KMS-11 (cell line): ENCODE data around the gene OSM.

ENCODE experiments used
- H2AFZ ChIP-seq: fragments of 200-600 bp; sonication (generic); 2 replicates; pipeline ENCODE4 v1.6.1; 2016; ENCODE audit warnings: antibody characterized with exemption, mixed run types, low read depth
- H3K27ac ChIP-seq: fragments of 200-600 bp; sonication (generic); 2 replicates; pipeline ENCODE4 v1.6.1; 2016; ENCODE audit warnings: mild to moderate bottlenecking, mixed run types
- H3K27me3 ChIP-seq: fragments of 200-600 bp; sonication (generic); 2 replicates; pipeline ENCODE4 v1.6.1; 2017; ENCODE audit warnings: mild to moderate bottlenecking, low read depth, mixed run types, moderate library complexity; ENCODE audit not compliant: insufficient read depth
- H3K36me3 ChIP-seq: fragments of 200-600 bp; sonication (generic); 2 replicates; pipeline ENCODE4 v1.6.1; 2017; ENCODE audit warnings: mild to moderate bottlenecking, mixed run types; ENCODE audit not compliant: insufficient read depth
- H3K4me1 ChIP-seq: fragments of 200-600 bp; sonication (generic); 2 replicates; pipeline ENCODE4 v1.6.1; 2016; ENCODE audit warnings: mild to moderate bottlenecking, low read depth, mixed run types; ENCODE audit not compliant: poor library complexity, severe bottlenecking
- H3K4me2 ChIP-seq: fragments of 200-600 bp; sonication (generic); 2 replicates; pipeline ENCODE4 v1.7.0; 2016; ENCODE audit warnings: mild to moderate bottlenecking, mixed run types
- H3K4me3 ChIP-seq: fragments of 200-600 bp; sonication (generic); IDR thresholded peaks from 2 replicates; pipeline ENCODE4 v1.6.1; 2017; ENCODE audit warnings: low read depth, low read length, mixed read lengths; ENCODE audit not compliant: insufficient read depth
- H3K79me2 ChIP-seq: fragments of 200-600 bp; sonication (generic); 2 replicates; pipeline ENCODE4 v1.6.1; 2016; ENCODE audit warnings: low read depth, mixed run types; ENCODE audit not compliant: insufficient read depth
- H3K9ac ChIP-seq: fragments of 200-600 bp; sonication (generic); 2 replicates; pipeline ENCODE4 v1.6.1; 2016; ENCODE audit warnings: mild to moderate bottlenecking, mixed run types
- H4K20me1 ChIP-seq: fragments of 200-600 bp; sonication (generic); 2 replicates; pipeline ENCODE4 v1.6.1; 2016; ENCODE audit warnings: mild to moderate bottlenecking, mixed run types; ENCODE audit not compliant: insufficient read depth
- TF ChIP-seq, protein P1 (sequence below): fragments of 200-600 bp; sonication (generic); conservative IDR thresholded peaks from 2 replicates; pipeline ENCODE4 v1.6.1; 2017; ENCODE audit warnings: low read depth, mild to moderate bottlenecking, antibody characterized with exemption, low read length, moderate library complexity, mixed read lengths

Gene OSM

DNA sequence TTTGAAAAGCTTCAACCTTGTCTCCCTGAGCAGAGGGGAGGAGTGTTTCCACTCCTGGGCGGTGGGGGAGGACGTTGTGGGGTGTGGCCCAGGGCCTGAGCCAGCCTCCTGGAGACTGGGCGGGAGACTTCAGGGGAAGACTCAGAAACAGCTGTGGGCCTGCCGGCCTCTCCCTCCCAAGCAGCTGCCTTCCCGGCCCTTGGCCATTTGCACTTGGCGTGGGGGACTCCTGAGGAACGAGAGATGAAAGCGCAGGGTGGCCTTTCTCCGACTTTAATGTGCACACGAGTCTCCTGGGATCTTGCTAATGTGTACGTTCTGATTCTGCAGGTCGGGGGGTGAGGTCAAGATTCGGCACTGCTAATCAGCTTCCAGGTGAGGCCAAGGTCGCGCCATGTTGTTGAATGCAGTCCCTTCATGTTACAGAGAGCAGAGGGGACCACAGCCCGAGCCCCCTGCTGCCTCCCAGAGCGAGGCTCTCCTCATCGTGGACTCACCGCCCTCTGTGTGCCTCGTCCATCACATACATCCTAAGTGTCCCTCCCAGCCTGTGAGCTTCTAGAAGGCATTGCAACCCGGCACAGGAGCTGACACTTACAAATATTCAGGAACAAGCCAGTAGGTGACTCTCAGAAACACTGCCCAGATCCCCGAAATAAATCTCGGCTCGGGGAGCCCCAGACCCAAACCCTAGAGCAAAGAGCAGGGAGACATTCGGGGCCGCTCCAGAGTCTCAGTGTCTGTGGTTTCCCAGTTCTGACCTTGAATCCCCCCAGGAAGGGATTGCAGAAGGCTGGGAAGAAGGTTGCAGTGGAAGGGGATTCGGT, 27.8 kb downstream of the OSM start:
- no peak overlapping the region for H3K27ac ChIP-seq
- H3K4me2 ChIP-seq: no peak overlapping the region
- H2AFZ ChIP-seq: no peak overlapping the region
- H3K79me2 ChIP-seq: no peaks in the 10 kb centered on the region
- H3K36me3 ChIP-seq: no peaks in the 10 kb centered on the region
- peaks cover 14% of the 10 kb centered on the region; the same call in 1 of the 2 replicates for H3K27me3 ChIP-seq
- H3K4me3 ChIP-seq: no peak overlapping the region
- no peaks in the 10 kb centered on the region for H3K4me1 ChIP-seq
- TF ChIP-seq, protein P1, sequence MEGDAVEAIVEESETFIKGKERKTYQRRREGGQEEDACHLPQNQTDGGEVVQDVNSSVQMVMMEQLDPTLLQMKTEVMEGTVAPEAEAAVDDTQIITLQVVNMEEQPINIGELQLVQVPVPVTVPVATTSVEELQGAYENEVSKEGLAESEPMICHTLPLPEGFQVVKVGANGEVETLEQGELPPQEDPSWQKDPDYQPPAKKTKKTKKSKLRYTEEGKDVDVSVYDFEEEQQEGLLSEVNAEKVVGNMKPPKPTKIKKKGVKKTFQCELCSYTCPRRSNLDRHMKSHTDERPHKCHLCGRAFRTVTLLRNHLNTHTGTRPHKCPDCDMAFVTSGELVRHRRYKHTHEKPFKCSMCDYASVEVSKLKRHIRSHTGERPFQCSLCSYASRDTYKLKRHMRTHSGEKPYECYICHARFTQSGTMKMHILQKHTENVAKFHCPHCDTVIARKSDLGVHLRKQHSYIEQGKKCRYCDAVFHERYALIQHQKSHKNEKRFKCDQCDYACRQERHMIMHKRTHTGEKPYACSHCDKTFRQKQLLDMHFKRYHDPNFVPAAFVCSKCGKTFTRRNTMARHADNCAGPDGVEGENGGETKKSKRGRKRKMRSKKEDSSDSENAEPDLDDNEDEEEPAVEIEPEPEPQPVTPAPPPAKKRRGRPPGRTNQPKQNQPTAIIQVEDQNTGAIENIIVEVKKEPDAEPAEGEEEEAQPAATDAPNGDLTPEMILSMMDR: no peak
- H3K9ac ChIP-seq: no peak overlapping the region
- no peaks in the 10 kb centered on the region for H4K20me1 ChIP-seq

DNA sequence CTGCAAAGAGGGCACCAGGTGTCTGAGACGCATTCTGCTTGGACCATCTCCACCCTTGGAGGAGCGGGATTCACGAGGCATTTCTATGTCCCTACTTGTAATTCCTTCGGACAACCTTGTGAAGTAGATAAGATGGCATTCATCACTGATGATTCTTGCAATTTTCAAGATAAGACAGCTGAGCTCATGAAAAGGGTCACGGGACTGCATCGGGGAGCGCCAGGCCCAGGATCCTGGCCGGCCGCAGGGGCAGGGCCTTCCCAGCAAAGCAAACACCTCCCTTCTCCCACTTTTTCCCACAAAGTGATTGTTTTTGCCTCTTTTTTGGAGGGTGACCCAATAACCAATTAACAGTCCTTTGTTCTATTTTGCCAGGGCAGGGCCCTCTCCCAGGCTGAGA, 28.5 kb downstream of the OSM start:
- TF ChIP-seq, protein P1: no peak
- Histone ChIP-seq H3K4me2 (no peak overlapping the region), H3K27me3 (peaks cover 15% of the 10 kb centered on the region; the same call in 1 of the 2 replicates), H3K79me2 (no peaks in the 10 kb centered on the region), H2AFZ (no peak overlapping the region), H4K20me1 (no peaks in the 10 kb centered on the region), H3K9ac (no peak overlapping the region), H3K27ac (no peak overlapping the region), H3K4me3 (no peak overlapping the region), H3K4me1 (no peaks in the 10 kb centered on the region), H3K36me3 (no peaks in the 10 kb centered on the region)

DNA sequence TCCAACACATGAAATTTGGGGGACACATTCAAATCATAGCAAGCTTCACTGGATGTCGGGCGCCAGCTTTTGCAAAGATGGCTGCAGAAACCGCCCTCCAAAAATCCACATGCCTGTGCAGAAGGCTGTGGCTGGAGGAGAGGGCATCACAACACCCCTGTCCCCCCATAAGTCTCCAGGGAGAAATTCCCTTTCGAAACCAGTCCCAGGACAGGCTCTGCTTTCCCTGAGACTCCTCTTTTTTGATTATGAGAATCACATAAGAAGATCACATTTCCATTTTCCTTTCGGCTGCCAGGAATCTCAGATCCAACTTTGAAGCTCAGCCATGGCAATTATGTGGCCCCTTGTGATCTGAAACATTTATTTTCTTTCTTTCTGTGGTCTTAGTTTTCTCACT, 29.8 kb downstream of the OSM start:
- no peaks in the 10 kb centered on the region for H3K4me1 ChIP-seq
- no peaks in the 10 kb centered on the region for H4K20me1 ChIP-seq
- no peaks in the 10 kb centered on the region for H3K36me3 ChIP-seq
- no peak overlapping the region for H3K9ac ChIP-seq
- no peak overlapping the region for H3K4me2 ChIP-seq
- peaks cover 15% of the 10 kb centered on the region for H3K27me3 ChIP-seq
- no peak overlapping the region for H2AFZ ChIP-seq
- H3K27ac ChIP-seq: no peak overlapping the region
- no peak overlapping the region for H3K4me3 ChIP-seq
- TF ChIP-seq, protein P1: no peak
- no peaks in the 10 kb centered on the region for H3K79me2 ChIP-seq

DNA sequence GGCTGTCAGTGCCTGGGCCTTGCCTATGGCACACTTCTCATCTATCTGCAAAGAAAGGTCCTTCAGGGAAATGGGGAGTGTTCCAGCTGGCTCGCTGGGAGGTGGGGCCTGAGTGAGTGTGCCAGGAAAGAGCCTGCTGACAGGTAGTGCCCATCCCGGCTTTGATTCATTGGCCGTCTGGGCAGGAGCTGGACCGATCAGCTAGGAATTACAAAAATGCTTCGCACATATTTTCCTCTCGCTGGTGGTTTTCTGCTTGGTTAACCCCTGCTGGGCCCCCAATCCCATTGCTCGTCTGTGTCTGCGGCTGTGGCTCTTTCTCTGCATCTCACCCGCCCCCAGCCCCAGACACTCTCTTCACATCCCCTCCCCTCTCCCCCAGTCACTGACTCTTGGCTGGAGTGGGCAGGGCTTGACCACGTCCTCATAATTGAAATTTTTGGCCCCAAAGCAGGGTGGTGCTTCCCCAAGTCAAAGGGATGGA, 30.9 kb downstream of the OSM start:
- Histone ChIP-seq H4K20me1 (no peaks in the 10 kb centered on the region), H3K27me3 (peaks cover 21% of the 10 kb centered on the region), H3K36me3 (no peaks in the 10 kb centered on the region), H3K9ac (no peak overlapping the region), H3K4me2 (no peak overlapping the region), H2AFZ (no peak overlapping the region), H3K4me3 (no peak overlapping the region), H3K27ac (no peak overlapping the region), H3K4me1 (no peaks in the 10 kb centered on the region), H3K79me2 (no peaks in the 10 kb centered on the region)
- TF ChIP-seq, protein P1: no peak
